GM18520 (cell line): ENCODE measurements around the gene CLDN16.

Experiments
- ATAC-seq: cut with Tn5 transposase; IDR thresholded peaks from one replicate; pipeline ENCODE4 v1.9.1; 2021; ENCODE audit not compliant: unreplicated experiment

CLDN16 gene

GRCh38 chr3:190435618-190436017 lies 47.7 kb downstream of the CLDN16 start:
- ATAC-seq = no peak

GRCh38 chr3:190436331-190436730 lies 48.4 kb downstream of the CLDN16 start:
- ATAC-seq = no peak

GRCh38 chr3:190442240-190442639 lies 54.3 kb downstream of the CLDN16 start:
- no peak for ATAC-seq

- ATAC-seq = no peak
Measured at GRCh38 chr3:190443257-190443656, 55.3 kb downstream of the CLDN16 start.

GRCh38 chr3:190444006-190444405 lies 56.0 kb downstream of the CLDN16 start:
- ATAC-seq = no peak

- no peak for ATAC-seq
Measured at GRCh38 chr3:190444576-190445145, 56.7 kb downstream of the CLDN16 start.

- no peak for ATAC-seq
Measured at GRCh38 chr3:190446573-190447279, 58.8 kb downstream of the CLDN16 start.

GRCh38 chr3:190448256-190448655 lies 60.3 kb downstream of the CLDN16 start:
- no peak for ATAC-seq

GRCh38 chr3:190449801-190450200 lies 61.8 kb downstream of the CLDN16 start, which contains the start of gene TMEM207:
Gene TMEM207, minus strand, starts transcription at chr3:190449901. Its CDS starts 92 bp downstream, at chr3:190449809.
- no peak for ATAC-seq

- ATAC-seq = no peak
Measured at GRCh38 chr3:190455828-190456227, 67.9 kb downstream of the CLDN16 start.

- no peak for ATAC-seq
Measured at GRCh38 chr3:190456770-190457169, 68.8 kb downstream of the CLDN16 start.

- ATAC-seq = no peak
Measured at GRCh38 chr3:190458040-190458439, 70.1 kb downstream of the CLDN16 start.
